Activated CD8-positive, alpha-beta T cell treated with anti-CD3 and anti-CD28 coated beads, Interleukin-2, amount 10 ng/mL, durations not matched to agents 7 days and 5 days (primary cell): ENCODE measurements around the gene TPTE. TPM values are rescaled to one million over a fixed set of nuclear protein-coding genes. Genes with fewer than 3 reads are reported as not detected.
"Not testable (repeated sequence)": the region's sequence is repeated elsewhere in the genome, so short reads cannot be mapped to it uniquely, and the experiment has no call there.

Experiments used
- ATAC-seq: fragments of 150-1000 bp; cut with Tn5 transposase; one replicate; pipeline ENCODE4 v1.10.0; 2021; ENCODE audit warnings: moderate library complexity
- CTCF ChIA-PET: fragments of 350-600 bp; sonication (Branson Sonifier 250); formaldehyde crosslinking; loops from one replicate; lab custom pipeline; 2021; ENCODE audit warnings: antibody characterized with exemption; lab: Charles Lee
- POLR2A ChIA-PET: fragments of 350-600 bp; sonication (Branson Sonifier 250); formaldehyde crosslinking; loops from one replicate; lab custom pipeline; 2021; ENCODE audit warnings: antibody characterized with exemption; lab: Charles Lee
- DNase-seq: peaks from one replicate; pipeline ENCODE4 v3.0.0-alpha.2; 2020
- H3K27ac Mint-ChIP-seq: one replicate; pipeline ENCODE4 v1.8.0; 2021; ENCODE audit warnings: mild to moderate bottlenecking, mixed read lengths
- H3K27me3 Mint-ChIP-seq: one replicate; pipeline ENCODE4 v1.8.0; 2021; ENCODE audit warnings: low read depth, mixed read lengths
- H3K36me3 Mint-ChIP-seq: one replicate; pipeline ENCODE4 v1.8.0; 2021; ENCODE audit warnings: low read depth, mixed read lengths
- H3K4me1 Mint-ChIP-seq: one replicate; pipeline ENCODE4 v1.8.0; 2021; ENCODE audit warnings: low read depth, mixed read lengths
- H3K4me3 Mint-ChIP-seq: one replicate; pipeline ENCODE4 v1.8.0; 2021; ENCODE audit warnings: mild to moderate bottlenecking, mixed read lengths
- H3K9me3 Mint-ChIP-seq: one replicate; pipeline ENCODE4 v1.8.0; 2022; ENCODE audit warnings: mixed read lengths; ENCODE audit not compliant: insufficient read depth
- total RNA-seq, 2 experiments: library from RNA; stranded (reverse); gene quantifications; one replicate each; pipeline ENCODE4 v1.2.3, GENCODE V29; 2021

Gene TPTE
- total RNA-seq, 2 experiments from 2014 or later = not detected

DNA sequence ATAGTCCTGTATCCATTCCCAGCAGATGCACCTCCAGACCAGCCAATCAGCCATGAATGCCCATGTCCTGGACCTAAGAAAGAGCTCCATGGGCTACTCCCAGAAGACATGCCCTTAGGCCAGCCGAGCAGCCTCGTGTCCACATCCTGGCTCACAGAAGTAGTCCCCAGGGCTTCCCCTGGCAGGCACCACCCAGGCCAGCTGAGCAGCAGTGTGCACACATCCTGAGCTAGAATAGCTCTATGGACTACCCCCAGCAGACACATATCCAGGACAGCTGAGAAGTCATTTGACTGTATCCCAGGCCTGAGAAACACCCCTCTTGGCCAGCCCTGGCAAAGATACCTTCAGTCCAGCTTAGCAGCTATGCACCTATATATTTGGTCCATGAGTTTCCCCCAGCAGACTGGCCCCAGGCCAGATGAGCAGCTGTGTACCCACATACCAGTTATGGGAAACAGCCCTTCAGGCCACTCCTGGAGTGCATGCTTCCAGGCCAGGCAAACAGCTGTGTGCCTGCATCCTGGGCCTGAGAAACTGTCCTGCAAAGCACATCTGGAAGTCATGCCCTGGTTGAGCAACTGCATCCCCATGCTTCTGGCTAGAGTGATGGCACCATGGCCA lies 27.1 kb downstream of the TPTE start:
- H3K27ac Mint-ChIP-seq, ATAC-seq, H3K4me3 Mint-ChIP-seq, H3K36me3 Mint-ChIP-seq, H3K27me3 Mint-ChIP-seq, H3K4me1 Mint-ChIP-seq, DNase-seq, CTCF ChIA-PET, POLR2A ChIA-PET: not testable (repeated sequence)
- peaks cover 46% of the 10 kb centered on the region for H3K9me3 Mint-ChIP-seq

DNA sequence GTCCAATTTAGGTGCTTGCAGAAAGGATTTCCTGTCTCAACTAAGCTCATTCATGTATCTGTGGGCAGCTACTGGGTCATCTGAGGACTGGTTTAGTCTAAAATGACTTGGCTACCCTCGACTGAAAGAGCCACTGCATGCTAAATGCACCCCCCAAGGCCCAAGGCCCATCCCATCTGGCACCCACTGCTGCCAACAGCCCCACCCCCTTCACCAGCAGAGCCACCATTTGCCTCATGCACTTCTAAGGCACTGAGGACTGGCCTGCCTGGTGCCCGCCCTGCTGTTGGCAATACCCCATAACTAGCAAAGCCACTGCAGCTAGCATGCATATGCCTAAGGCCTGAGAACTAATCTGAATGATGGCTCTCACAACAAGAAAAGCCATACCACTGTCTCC lies 49.4 kb downstream of the TPTE start:
- POLR2A ChIA-PET, H3K36me3 Mint-ChIP-seq, CTCF ChIA-PET, H3K4me1 Mint-ChIP-seq, H3K4me3 Mint-ChIP-seq, H3K27ac Mint-ChIP-seq, H3K27me3 Mint-ChIP-seq, DNase-seq, ATAC-seq: not testable (repeated sequence)
- H3K9me3 Mint-ChIP-seq = peaks cover 52% of the 10 kb centered on the region

DNA sequence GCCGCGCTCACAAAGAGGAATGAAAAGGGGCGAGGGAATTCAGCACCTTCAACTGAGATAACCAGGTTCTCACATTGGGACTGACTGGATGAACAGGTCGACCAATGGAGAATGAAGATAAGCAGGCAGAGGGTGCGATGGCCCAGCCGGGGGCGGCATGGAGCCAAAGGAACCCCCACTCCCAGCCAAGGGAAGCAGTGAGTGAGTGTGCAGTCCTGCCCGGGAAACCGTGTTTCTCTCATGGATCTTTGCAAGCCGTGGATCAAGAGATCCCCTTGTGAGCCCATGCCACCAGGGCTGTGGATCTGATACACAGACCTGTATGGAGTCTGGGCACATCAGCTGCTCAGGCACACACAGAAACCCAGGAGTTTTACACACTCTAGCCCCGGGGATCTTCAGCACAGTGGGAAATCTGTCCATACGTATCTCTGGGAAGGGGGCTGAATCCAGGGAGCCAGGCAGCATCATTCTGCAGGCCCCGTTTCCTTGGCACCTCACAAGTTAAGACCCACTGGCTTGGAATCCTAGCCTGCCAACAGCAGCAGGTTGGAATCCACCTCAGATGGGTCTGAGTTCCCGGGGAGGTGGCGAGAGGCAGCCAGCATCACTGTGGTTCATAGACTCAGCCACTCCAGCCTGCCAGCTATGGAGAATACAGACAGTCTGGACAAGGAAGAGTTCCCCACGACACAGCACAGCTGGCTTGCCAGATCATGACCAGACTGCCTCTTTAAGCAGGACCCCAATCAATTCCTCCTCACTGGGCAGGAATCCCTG lies 53.3 kb downstream of the TPTE start:
- H3K27me3 Mint-ChIP-seq, H3K4me1 Mint-ChIP-seq, DNase-seq, H3K36me3 Mint-ChIP-seq, ATAC-seq, POLR2A ChIA-PET, H3K27ac Mint-ChIP-seq, CTCF ChIA-PET, H3K4me3 Mint-ChIP-seq: not testable (repeated sequence)
- H3K9me3 Mint-ChIP-seq = peaks cover 50% of the 10 kb centered on the region

DNA sequence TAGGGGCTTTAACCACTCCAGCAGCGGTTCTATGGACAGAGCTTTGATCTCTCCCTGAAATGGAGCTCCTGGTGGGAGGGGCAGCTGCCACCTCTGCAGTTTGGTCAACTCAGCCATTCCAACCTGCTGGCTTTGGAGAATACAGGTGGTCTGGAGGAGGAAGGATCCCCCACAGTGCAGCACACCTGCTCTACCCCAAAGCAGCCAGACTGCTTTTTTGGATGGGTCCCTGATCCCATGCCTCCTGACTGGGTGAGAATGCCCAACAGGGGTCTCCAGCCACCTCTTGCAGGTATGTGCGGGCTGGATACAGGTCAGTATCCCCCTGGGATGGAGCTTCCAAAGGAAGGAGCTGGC lies 53.9 kb downstream of the TPTE start:
- H3K27ac Mint-ChIP-seq = no peak overlapping the region
- H3K27me3 Mint-ChIP-seq = no peaks in the 10 kb centered on the region
- DNase-seq (no peak), ATAC-seq (no peak)
- POLR2A ChIA-PET = no interaction called here
- H3K36me3 Mint-ChIP-seq = no peaks in the 10 kb centered on the region
- CTCF ChIA-PET = no interaction called here
- H3K9me3 Mint-ChIP-seq = peaks cover 46% of the 10 kb centered on the region
- H3K4me1 Mint-ChIP-seq = no peaks in the 10 kb centered on the region
- no peak overlapping the region for H3K4me3 Mint-ChIP-seq

DNA sequence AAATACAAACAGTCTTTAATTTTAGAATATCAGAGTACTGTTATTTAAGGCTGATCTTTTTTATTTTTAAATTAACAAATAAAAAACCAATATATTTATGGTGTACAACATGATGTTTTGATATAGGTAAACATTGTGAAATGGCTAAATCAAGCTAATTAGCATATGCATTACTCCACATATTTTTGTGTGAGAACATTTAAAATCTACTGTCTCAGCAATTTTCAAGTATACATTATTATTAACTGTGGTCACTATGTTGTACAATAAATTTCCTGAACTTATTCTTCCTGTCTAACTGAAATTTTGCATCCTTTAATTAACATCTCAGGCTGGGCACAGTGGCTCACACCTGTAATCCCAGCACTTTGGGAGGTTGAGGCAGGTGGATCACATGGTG lies 57.5 kb downstream of the TPTE start:
- CTCF ChIA-PET, DNase-seq, H3K4me1 Mint-ChIP-seq, H3K27ac Mint-ChIP-seq, H3K27me3 Mint-ChIP-seq, H3K4me3 Mint-ChIP-seq, H3K36me3 Mint-ChIP-seq, ATAC-seq, POLR2A ChIA-PET: not testable (repeated sequence)
- H3K9me3 Mint-ChIP-seq = peaks cover 40% of the 10 kb centered on the region

DNA sequence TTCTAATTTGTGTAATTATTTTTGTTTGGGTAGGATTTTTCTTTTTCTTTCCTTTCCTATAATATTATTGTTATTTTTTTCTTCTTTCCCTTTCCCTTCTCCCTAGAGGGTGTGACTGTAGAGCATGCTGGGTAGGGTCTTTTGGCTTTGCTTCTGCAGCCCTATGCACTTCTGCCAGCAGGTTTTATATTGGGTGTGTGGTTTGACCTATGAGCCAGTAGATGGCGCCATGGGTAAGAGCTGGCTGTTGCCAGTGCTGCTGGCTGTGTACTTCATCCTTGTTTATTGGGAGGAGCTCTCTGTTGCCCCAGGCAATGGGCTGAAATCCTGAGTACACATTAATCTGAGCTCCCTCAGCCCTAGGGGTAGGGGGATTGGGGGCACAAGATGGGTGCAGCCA lies 67.7 kb downstream of the TPTE start:
- H3K9me3 Mint-ChIP-seq, H3K27me3 Mint-ChIP-seq, H3K27ac Mint-ChIP-seq, ATAC-seq, H3K36me3 Mint-ChIP-seq, CTCF ChIA-PET, DNase-seq, H3K4me3 Mint-ChIP-seq, H3K4me1 Mint-ChIP-seq, POLR2A ChIA-PET: not testable (repeated sequence)

DNA sequence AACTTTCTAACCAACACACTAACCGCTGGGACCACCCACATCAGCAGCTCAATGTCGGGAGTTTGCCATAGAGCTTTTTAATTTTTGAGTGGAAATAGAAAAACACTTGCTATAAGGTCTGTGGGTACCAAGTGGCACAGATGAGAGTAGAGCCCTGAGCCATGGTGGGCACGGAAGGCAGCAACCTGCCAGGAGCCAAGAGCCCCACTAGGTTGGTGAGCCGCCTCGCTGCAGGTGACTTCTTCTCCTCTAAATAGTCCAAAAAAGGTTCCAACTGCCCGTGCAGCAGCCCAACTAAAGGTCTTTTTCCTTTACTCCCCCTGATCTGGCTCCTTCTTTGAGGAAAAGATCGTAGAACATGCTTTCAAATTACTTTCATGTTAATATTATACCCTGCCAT lies 85.7 kb downstream of the TPTE start:
- DNase-seq, ATAC-seq, H3K36me3 Mint-ChIP-seq, H3K4me1 Mint-ChIP-seq, H3K4me3 Mint-ChIP-seq, H3K27me3 Mint-ChIP-seq, H3K27ac Mint-ChIP-seq, CTCF ChIA-PET, POLR2A ChIA-PET: not testable (repeated sequence)
- H3K9me3 Mint-ChIP-seq = peaks cover 14% of the 10 kb centered on the region

DNA sequence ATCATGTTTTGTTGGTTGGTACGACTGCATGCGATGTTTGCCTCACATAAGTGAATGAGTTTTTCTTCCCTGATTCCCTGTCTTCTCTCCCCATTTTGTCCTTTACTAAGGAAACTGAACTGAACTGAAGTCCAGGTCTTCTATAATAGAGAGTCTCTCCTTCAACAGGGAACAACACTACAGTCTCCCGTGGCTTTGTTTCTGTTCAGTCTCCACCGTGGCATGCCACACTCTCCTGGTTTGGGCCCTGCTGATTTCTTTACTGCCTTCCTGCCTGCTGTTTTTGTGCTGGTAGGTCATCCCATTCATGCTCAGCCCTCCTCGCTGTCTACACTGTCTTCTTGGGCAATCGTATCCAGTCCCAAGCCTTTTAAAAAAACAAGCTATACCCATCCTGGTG lies 92.9 kb downstream of the TPTE start:
- H3K27me3 Mint-ChIP-seq, CTCF ChIA-PET, ATAC-seq, POLR2A ChIA-PET, H3K4me1 Mint-ChIP-seq, H3K4me3 Mint-ChIP-seq, H3K9me3 Mint-ChIP-seq, H3K27ac Mint-ChIP-seq, DNase-seq, H3K36me3 Mint-ChIP-seq: not testable (repeated sequence)

DNA sequence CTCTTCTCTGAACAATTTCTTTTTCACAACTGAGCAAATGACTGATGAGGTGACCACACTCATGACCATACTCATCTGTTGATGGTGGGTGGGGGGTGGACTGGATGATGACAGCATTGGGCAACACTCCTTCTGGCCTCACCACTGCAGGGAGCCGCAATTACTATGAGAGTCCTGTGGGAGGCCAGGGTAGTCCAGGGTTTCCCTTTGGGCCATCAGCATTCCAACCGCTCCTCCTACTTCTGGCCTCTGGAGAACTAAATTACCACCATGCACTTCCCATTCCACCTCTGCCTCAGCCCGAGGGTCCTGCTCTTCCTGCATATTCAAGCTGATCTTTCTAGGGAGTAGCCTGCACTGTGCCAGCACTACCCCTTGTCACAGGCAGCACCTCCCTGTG lies 94.7 kb downstream of the TPTE start:
- ATAC-seq, H3K27ac Mint-ChIP-seq, CTCF ChIA-PET, H3K36me3 Mint-ChIP-seq, H3K9me3 Mint-ChIP-seq, H3K4me3 Mint-ChIP-seq, H3K27me3 Mint-ChIP-seq, H3K4me1 Mint-ChIP-seq, DNase-seq, POLR2A ChIA-PET: not testable (repeated sequence)

DNA sequence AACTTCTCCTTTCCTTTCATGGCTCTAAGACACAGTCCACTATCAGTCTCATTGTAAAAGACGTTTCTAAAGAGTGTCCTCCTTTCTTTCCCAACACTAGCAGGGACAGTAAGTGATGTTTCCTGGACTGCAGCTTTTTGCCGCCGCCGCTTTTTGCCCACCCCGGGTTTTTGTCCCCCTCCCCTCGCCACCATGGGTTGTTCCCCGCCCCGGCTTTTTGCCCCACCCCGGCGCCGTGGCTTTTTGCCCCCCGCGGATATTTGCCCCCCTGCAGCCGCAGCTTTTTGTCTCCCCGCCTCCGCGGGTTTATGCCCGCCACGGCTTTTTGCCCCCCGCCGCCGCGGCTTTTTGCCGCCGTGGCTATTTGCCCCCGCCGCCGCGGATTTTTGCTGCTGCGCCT lies 95.2 kb downstream of the TPTE start:
- H3K4me3 Mint-ChIP-seq = no peak overlapping the region
- ChIA-PET POLR2A (no interaction called here), CTCF (no interaction called here)
- DNase-seq (no peak), ATAC-seq (no peak)
- H3K9me3 Mint-ChIP-seq = peaks cover 4% of the 10 kb centered on the region
- no peaks in the 10 kb centered on the region for H3K36me3 Mint-ChIP-seq
- H3K4me1 Mint-ChIP-seq = no peaks in the 10 kb centered on the region
- H3K27ac Mint-ChIP-seq = no peak overlapping the region
- H3K27me3 Mint-ChIP-seq = no peaks in the 10 kb centered on the region

DNA sequence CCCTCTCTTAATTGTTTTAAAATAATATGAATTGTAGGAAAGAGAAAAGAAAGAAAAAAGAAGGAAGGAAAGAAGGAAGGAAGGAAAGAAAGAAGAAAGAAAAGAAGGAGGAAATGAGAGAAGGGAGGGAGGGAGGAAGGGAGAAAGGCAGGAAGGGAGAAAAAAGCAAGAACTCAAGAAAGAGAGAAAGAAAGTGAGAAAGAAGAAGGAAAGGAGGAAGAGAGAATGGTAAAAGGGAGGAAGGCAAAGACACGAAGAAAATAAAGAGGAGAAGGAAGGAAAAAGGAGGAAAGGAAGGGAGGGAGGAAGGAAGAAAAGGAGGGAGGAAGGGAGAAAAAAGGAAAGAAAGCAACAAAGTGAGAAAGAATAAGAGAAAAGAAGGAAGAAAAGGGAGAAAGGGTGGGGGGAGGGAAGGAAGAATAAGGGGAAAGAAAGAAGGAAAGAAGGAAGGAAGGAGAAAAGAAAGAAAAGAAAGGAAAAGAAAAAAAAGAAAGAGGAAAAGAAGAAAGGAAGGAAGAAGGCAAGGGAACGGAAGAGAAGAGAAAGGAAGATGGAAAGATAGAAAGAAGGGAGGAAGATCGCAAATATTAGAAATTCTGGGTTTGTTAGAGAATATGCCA lies 95.9 kb downstream of the TPTE start:
- ATAC-seq, CTCF ChIA-PET, DNase-seq, H3K36me3 Mint-ChIP-seq, H3K27ac Mint-ChIP-seq, H3K27me3 Mint-ChIP-seq, H3K9me3 Mint-ChIP-seq, H3K4me3 Mint-ChIP-seq, H3K4me1 Mint-ChIP-seq, POLR2A ChIA-PET: not testable (repeated sequence)

DNA sequence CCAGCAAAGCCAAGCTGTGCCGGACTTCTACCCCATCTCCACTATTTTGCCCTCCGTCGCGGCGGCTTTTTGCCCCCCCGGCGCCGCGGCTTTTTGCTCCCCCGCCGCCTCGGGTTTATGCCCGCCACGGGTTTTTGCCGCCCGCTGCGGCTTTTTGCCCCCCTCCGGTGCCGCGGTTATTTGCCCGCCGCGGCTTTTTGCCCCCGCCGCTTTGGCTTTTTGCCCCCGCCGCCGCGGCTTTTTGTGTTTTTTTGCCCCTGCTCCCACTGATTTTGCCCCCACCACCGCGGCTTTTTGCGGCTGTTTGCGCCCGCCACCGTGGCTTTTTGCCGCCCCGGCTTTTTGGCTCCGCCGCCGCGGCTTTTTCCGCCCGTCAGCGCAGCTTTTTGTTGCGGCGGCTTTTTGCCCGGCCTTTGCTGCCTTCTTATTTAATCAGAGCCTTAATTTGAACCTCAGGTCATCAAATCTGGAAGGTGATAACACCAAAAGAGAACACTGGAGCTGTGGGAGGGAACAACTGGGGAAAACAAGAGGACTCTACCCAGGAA lies 106.0 kb downstream of the TPTE start:
- ChIA-PET POLR2A (no interaction called here), CTCF (no interaction called here)
- no peaks in the 10 kb centered on the region for H3K9me3 Mint-ChIP-seq
- H3K4me3 Mint-ChIP-seq = no peak overlapping the region
- H3K27ac Mint-ChIP-seq = no peak overlapping the region
- ATAC-seq (no peak), DNase-seq (no peak)
- H3K36me3 Mint-ChIP-seq = no peaks in the 10 kb centered on the region
- no peaks in the 10 kb centered on the region for H3K4me1 Mint-ChIP-seq
- no peaks in the 10 kb centered on the region for H3K27me3 Mint-ChIP-seq
